ENCODE results near the gene SLC7A10. TPM values are rescaled to one million over a fixed set of nuclear protein-coding genes. Genes with fewer than 3 reads are reported as not detected.

Gene SLC7A10
- polyA plus RNA-seq, 1 donor (not counting 4 experiments of a cell fraction or from before 2014, with no cell fraction given), result not detected

DNA sequence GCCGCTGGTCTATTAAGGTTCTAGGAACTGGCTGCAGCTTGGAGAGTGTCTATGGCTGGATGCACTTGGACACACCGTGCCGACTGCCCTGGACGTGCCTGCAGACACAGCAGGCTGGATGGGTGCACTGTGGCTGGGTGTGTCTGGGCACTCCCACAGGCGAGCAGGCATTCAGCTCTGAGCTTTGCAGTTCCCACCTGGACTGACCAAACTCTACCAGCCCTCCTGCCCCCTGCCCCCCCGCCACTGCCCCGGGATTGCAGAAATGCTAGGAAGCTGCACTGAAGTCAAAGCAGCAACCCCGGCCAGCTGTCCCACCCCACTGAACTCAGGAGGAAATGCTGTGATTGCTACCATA, 38.5 kb downstream of the SLC7A10 start:
- dilution Hi-C loops (cut with MboI; ENCODE audit: extremely low pct_ligation_motif_present, low sequenced_read_pairs), result no loop called here
- FAIRE-seq (no peak), DNase-seq (ENCODE audit: low read depth, low spot score) (no peak)

DNA sequence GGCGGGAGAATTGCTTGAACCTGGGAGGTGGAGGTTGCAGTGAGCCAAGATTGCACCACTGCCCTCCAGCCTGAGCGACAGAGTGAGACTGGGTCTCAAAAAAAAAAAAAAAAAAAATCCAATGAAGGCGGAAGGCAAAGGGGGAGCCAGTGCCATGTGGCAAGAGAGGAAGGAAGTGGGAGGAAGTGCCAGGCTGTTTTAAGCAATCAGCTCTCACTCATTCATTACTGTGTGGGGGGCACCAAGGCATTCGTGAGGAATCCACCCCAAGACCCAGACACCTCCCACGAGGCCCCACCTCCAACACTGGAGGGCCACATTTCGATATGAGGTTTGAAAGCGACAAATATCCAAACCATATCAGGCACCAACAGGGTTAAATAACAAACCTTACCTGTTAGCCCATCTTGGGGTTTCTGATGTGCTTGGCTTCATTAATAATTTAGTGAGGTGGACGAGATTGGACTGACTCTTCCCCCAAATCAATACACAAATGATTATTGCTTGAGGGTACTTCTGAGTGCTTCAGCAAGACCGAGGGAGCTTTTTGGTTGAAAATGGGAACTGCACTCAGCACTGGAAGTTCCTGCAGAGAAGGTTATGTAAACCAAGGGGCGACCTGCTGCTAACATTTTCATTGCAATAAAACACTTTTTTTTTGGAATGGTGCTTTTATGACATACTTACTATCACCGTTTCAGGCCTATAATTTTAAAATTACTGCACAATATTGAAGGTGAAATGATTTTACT, 39.0 kb downstream of the SLC7A10 start:
- no peak for DNase-seq (ENCODE audit: low read depth, low spot score)
- TF ChIP-seq EZH2 (IDR thresholded peaks at IDR 0.05; ENCODE audit: low read length), result no peak
- TF ChIP-seq, protein P1, sequence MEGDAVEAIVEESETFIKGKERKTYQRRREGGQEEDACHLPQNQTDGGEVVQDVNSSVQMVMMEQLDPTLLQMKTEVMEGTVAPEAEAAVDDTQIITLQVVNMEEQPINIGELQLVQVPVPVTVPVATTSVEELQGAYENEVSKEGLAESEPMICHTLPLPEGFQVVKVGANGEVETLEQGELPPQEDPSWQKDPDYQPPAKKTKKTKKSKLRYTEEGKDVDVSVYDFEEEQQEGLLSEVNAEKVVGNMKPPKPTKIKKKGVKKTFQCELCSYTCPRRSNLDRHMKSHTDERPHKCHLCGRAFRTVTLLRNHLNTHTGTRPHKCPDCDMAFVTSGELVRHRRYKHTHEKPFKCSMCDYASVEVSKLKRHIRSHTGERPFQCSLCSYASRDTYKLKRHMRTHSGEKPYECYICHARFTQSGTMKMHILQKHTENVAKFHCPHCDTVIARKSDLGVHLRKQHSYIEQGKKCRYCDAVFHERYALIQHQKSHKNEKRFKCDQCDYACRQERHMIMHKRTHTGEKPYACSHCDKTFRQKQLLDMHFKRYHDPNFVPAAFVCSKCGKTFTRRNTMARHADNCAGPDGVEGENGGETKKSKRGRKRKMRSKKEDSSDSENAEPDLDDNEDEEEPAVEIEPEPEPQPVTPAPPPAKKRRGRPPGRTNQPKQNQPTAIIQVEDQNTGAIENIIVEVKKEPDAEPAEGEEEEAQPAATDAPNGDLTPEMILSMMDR (optimal IDR thresholded peaks at IDR 0.05 in 1 of 3, IDR thresholded peaks at IDR 0.05 in 1 of 3, conservative IDR thresholded peaks at IDR 0.05 in 1 of 3; ENCODE audit: extremely low read depth in 1 of 3, insufficient read depth in 2 of 3, low read length in 3 of 3), result no peak

More for the DNA sequence above, 38.5 kb downstream of the SLC7A10 start:
- no peaks in the 10 kb centered on the region for H3K4me1 ChIP-seq (ENCODE audit: control insufficient read depth, extremely low read depth, insufficient read depth, low read length)
- H3K9me3 ChIP-seq (ENCODE audit: control insufficient read depth, low read depth, low read length), result no peaks in the 10 kb centered on the region
- TF ChIP-seq, protein P1 (optimal IDR thresholded peaks at IDR 0.05 in 1 of 3, IDR thresholded peaks at IDR 0.05 in 1 of 3, conservative IDR thresholded peaks at IDR 0.05 in 1 of 3; ENCODE audit: extremely low read depth in 1 of 3, insufficient read depth in 2 of 3, low read length in 3 of 3), result no peak
- TF ChIP-seq EZH2 (IDR thresholded peaks at IDR 0.05; ENCODE audit: low read length), result no peak
- H3K4me2 ChIP-seq (ENCODE audit: control insufficient read depth, extremely low read depth, insufficient read depth, low read depth, low read length), result no peak overlapping the region
- H3K27ac ChIP-seq (ENCODE audit: control insufficient read depth, insufficient read depth, low read length), result no peak overlapping the region
- H3K27me3 ChIP-seq (ENCODE audit: control insufficient read depth, extremely low read depth, insufficient read depth, low read length), result no peaks in the 10 kb centered on the region
- no peaks in the 10 kb centered on the region for H3K79me2 ChIP-seq (ENCODE audit: control insufficient read depth, insufficient read depth, low read length)
- H2AFZ ChIP-seq (ENCODE audit: control insufficient read depth, low read length), result no peak overlapping the region
- no peak overlapping the region for H3K4me3 ChIP-seq (ENCODE audit: control insufficient read depth in 2 of 3, extremely low read depth in 1 of 3, insufficient read depth in 2 of 3, low read depth in 1 of 3, low read length in 3 of 3)
- no peaks in the 10 kb centered on the region for H4K20me1 ChIP-seq (ENCODE audit: control insufficient read depth, extremely low read depth, insufficient read depth, low read length)
- no peaks in the 10 kb centered on the region for H3K36me3 ChIP-seq (ENCODE audit: control insufficient read depth in 2 of 2, extremely low read depth in 1 of 2, insufficient read depth in 2 of 2, low read length in 2 of 2)
- H3K9me1 ChIP-seq (ENCODE audit: control insufficient read depth, extremely low read depth, insufficient read depth, low read length), result no peaks in the 10 kb centered on the region
- H3K9ac ChIP-seq (ENCODE audit: control insufficient read depth, extremely low read depth, insufficient read depth, low read length), result no peak overlapping the region

More for the DNA sequence above, 39.0 kb downstream of the SLC7A10 start:
- H3K4me2 ChIP-seq (ENCODE audit: control insufficient read depth, extremely low read depth, insufficient read depth, low read depth, low read length), result no peak overlapping the region
- no peaks in the 10 kb centered on the region for H3K4me1 ChIP-seq (ENCODE audit: control insufficient read depth, extremely low read depth, insufficient read depth, low read length)
- dilution Hi-C loops (cut with MboI; ENCODE audit: extremely low pct_ligation_motif_present, low sequenced_read_pairs), result no loop called here
- H3K4me3 ChIP-seq (ENCODE audit: control insufficient read depth in 2 of 3, extremely low read depth in 1 of 3, insufficient read depth in 2 of 3, low read depth in 1 of 3, low read length in 3 of 3), result no peak overlapping the region
- no peaks in the 10 kb centered on the region for H4K20me1 ChIP-seq (ENCODE audit: control insufficient read depth, extremely low read depth, insufficient read depth, low read length)
- H3K36me3 ChIP-seq (ENCODE audit: control insufficient read depth in 2 of 2, extremely low read depth in 1 of 2, insufficient read depth in 2 of 2, low read length in 2 of 2), result no peaks in the 10 kb centered on the region
- no peaks in the 10 kb centered on the region for H3K9me3 ChIP-seq (ENCODE audit: control insufficient read depth, low read depth, low read length)
- no peak overlapping the region for H3K27ac ChIP-seq (ENCODE audit: control insufficient read depth, insufficient read depth, low read length)
- no peaks in the 10 kb centered on the region for H3K79me2 ChIP-seq (ENCODE audit: control insufficient read depth, insufficient read depth, low read length)
- H3K9me1 ChIP-seq (ENCODE audit: control insufficient read depth, extremely low read depth, insufficient read depth, low read length), result no peaks in the 10 kb centered on the region
- H2AFZ ChIP-seq (ENCODE audit: control insufficient read depth, low read length), result no peak overlapping the region
- no peak overlapping the region for H3K9ac ChIP-seq (ENCODE audit: control insufficient read depth, extremely low read depth, insufficient read depth, low read length)
- no peak for FAIRE-seq
- H3K27me3 ChIP-seq (ENCODE audit: control insufficient read depth, extremely low read depth, insufficient read depth, low read length), result no peaks in the 10 kb centered on the region

Data from keratinocyte (primary cell).